Measurements from ENCODE around the gene TMEM252.

The TMEM252 gene

GRCh38 chr9:68552700-68553476 is 12.2 kb upstream of the TMEM252 start:
- DNase-seq (ENCODE audit: low read depth), result peak; percentile 41
- TF ChIP-seq CTCF (IDR thresholded peaks at IDR 0.05; ENCODE audit: insufficient read depth, low read depth, low read length, missing control alignments), result no peak
- H3K4me3 ChIP-seq (ENCODE audit: low read length), result no peak overlapping the region

- peak; percentile 10 for DNase-seq (ENCODE audit: low read depth)
- no peak overlapping the region for H3K4me3 ChIP-seq (ENCODE audit: low read length)
- no peak for TF ChIP-seq CTCF (IDR thresholded peaks at IDR 0.05; ENCODE audit: insufficient read depth, low read depth, low read length, missing control alignments)
Observed at GRCh38 chr9:68551191-68551590, 10.5 kb upstream of the TMEM252 start.

GRCh38 chr9:68548241-68548640 is 7.6 kb upstream of the TMEM252 start:
- H3K4me3 ChIP-seq (ENCODE audit: low read length), result no peak overlapping the region
- DNase-seq (ENCODE audit: low read depth), result no peak
- no peak for TF ChIP-seq CTCF (IDR thresholded peaks at IDR 0.05; ENCODE audit: insufficient read depth, low read depth, low read length, missing control alignments)

GRCh38 chr9:68547417-68547816 is 6.7 kb upstream of the TMEM252 start:
- no peak for DNase-seq (ENCODE audit: low read depth)
- no peak overlapping the region for H3K4me3 ChIP-seq (ENCODE audit: low read length)
- TF ChIP-seq CTCF (IDR thresholded peaks at IDR 0.05; ENCODE audit: insufficient read depth, low read depth, low read length, missing control alignments), result no peak

GRCh38 chr9:68546596-68547390 is 6.1 kb upstream of the TMEM252 start:
- no peak for DNase-seq (ENCODE audit: low read depth)
- no peak overlapping the region for H3K4me3 ChIP-seq (ENCODE audit: low read length)
- no peak for TF ChIP-seq CTCF (IDR thresholded peaks at IDR 0.05; ENCODE audit: insufficient read depth, low read depth, low read length, missing control alignments)

GRCh38 chr9:68545033-68545705 is 4.5 kb upstream of the TMEM252 start:
- H3K4me3 ChIP-seq (ENCODE audit: low read length), result no peak overlapping the region
- TF ChIP-seq CTCF (IDR thresholded peaks at IDR 0.05; ENCODE audit: insufficient read depth, low read depth, low read length, missing control alignments), result no peak
- DNase-seq (ENCODE audit: low read depth), result no peak

Data from epithelial cell of esophagus (primary cell).